Loucy (cell line): ENCODE measurements around the gene CTIF.

ENCODE experiments used
- H2AFZ ChIP-seq: fragments of 200-600 bp; sonication (generic); 2 replicates; pipeline ENCODE4 v1.6.0; 2016; ENCODE audit warnings: antibody characterized with exemption, mild to moderate bottlenecking, low read length, moderate library complexity
- H3F3A ChIP-seq: fragments of 200-600 bp; 2 replicates; pipeline ENCODE4 v1.6.0; 2016; ENCODE audit warnings: antibody characterized with exemption, low read depth, mild to moderate bottlenecking
- H3K27me3 ChIP-seq: fragments of 200-600 bp; sonication (generic); 2 replicates; pipeline ENCODE4 v1.6.1; 2014; ENCODE audit warnings: low read length, mild to moderate bottlenecking; ENCODE audit not compliant: insufficient read depth, poor library complexity, severe bottlenecking
- H3K36me3 ChIP-seq: fragments of 200-600 bp; sonication (generic); 2 replicates; pipeline ENCODE4 v1.6.1; 2016; ENCODE audit warnings: low read length; ENCODE audit not compliant: insufficient read depth
- H3K4me1 ChIP-seq: fragments of 200-600 bp; sonication (generic); 2 replicates; pipeline ENCODE4 v1.5.1; 2014; ENCODE audit warnings: low read length, mild to moderate bottlenecking; ENCODE audit not compliant: insufficient read depth, poor library complexity, severe bottlenecking
- H3K4me2 ChIP-seq: fragments of 200-600 bp; sonication (generic); 2 replicates; pipeline ENCODE4 v1.6.0; 2014; ENCODE audit warnings: antibody characterized with exemption, low read length, low read depth, mild to moderate bottlenecking; ENCODE audit not compliant: poor library complexity, severe bottlenecking
- H3K4me3 ChIP-seq: fragments of 200-600 bp; sonication (generic); 2 replicates; pipeline ENCODE4 v1.5.1; 2014; ENCODE audit warnings: low read length, mild to moderate bottlenecking, mixed read lengths; ENCODE audit not compliant: poor library complexity, severe bottlenecking
- H3K79me2 ChIP-seq: fragments of 200-600 bp; sonication (generic); 2 replicates; pipeline ENCODE4 v1.6.1; 2014; ENCODE audit warnings: low read length; ENCODE audit not compliant: insufficient read depth
- H3K9ac ChIP-seq: fragments of 200-600 bp; sonication (generic); 2 replicates; pipeline ENCODE4 v1.6.0; 2014; ENCODE audit warnings: mild to moderate bottlenecking, low read depth, low read length, moderate library complexity; ENCODE audit not compliant: poor library complexity, severe bottlenecking
- H3K9me2 ChIP-seq: fragments of 200-600 bp; sonication (generic); replicated peaks from 2 replicates; pipeline ENCODE4 v1.6.1; 2016; ENCODE audit warnings: low read depth, low read length, mixed read lengths
- H3K9me3 ChIP-seq: fragments of 200-600 bp; sonication (generic); 2 replicates; pipeline ENCODE4 v1.6.1; 2014; ENCODE audit warnings: mild to moderate bottlenecking, antibody characterized with exemption, low read length, low read depth; ENCODE audit not compliant: insufficient read depth
- H4K20me1 ChIP-seq: fragments of 200-600 bp; sonication (generic); 2 replicates; pipeline ENCODE4 v1.6.0; 2014; ENCODE audit warnings: antibody characterized with exemption, low read length, mild to moderate bottlenecking; ENCODE audit not compliant: insufficient read depth, poor library complexity, severe bottlenecking
- CTCF ChIP-seq: fragments of 200-600 bp; sonication (generic); conservative IDR thresholded peaks from 2 replicates; pipeline ENCODE4 v1.5.1; 2014; ENCODE audit warnings: mild to moderate bottlenecking, antibody characterized with exemption, low read length
- EZH2phosphoT487 ChIP-seq: fragments of 200-600 bp; IDR thresholded peaks from 2 replicates; pipeline ENCODE4 v1.6.1; 2018; ENCODE audit warnings: antibody characterized with exemption, mild to moderate bottlenecking, moderate library complexity, borderline replicate concordance

Gene CTIF

GRCh38 chr18:48776156-48776555 lies 237.3 kb downstream of the CTIF start:
- Histone ChIP-seq H3K4me2 (no peak overlapping the region), H3K27me3 (no peaks in the 10 kb centered on the region), H3K79me2 (no peaks in the 10 kb centered on the region), H2AFZ (no peak overlapping the region), H3K9me3 (no peaks in the 10 kb centered on the region), H4K20me1 (no peaks in the 10 kb centered on the region), H3K9me2 (no peaks in the 10 kb centered on the region), H3K4me3 (no peak overlapping the region), H3F3A (no peaks in the 10 kb centered on the region), H3K4me1 (peaks cover 23% of the 10 kb centered on the region), H3K9ac (no peak overlapping the region), H3K36me3 (no peaks in the 10 kb centered on the region)
- TF ChIP-seq EZH2phosphoT487 = no peak
- no peak for TF ChIP-seq CTCF

GRCh38 chr18:48776641-48777025 lies 237.8 kb downstream of the CTIF start:
- peaks cover 19% of the 10 kb centered on the region for H3K4me1 ChIP-seq
- no peak overlapping the region for H3K4me3 ChIP-seq
- H2AFZ ChIP-seq = no peak overlapping the region
- no peaks in the 10 kb centered on the region for H3F3A ChIP-seq
- H3K9me3 ChIP-seq = no peaks in the 10 kb centered on the region
- no peaks in the 10 kb centered on the region for H3K9me2 ChIP-seq
- no peak overlapping the region for H3K9ac ChIP-seq
- TF ChIP-seq EZH2phosphoT487 (no peak), CTCF (no peak)
- no peak overlapping the region for H3K4me2 ChIP-seq
- no peaks in the 10 kb centered on the region for H3K27me3 ChIP-seq
- no peaks in the 10 kb centered on the region for H4K20me1 ChIP-seq
- no peaks in the 10 kb centered on the region for H3K36me3 ChIP-seq
- H3K79me2 ChIP-seq = no peaks in the 10 kb centered on the region

GRCh38 chr18:48777026-48777743 lies 238.4 kb downstream of the CTIF start:
- peaks cover 18% of the 10 kb centered on the region for H3K4me1 ChIP-seq

More at GRCh38 chr18:48777026-48777743, 238.4 kb downstream of the CTIF start:
- Histone ChIP-seq H3K9ac (no peak overlapping the region), H3K4me3 (no peak overlapping the region), H3K36me3 (no peaks in the 10 kb centered on the region), H4K20me1 (no peaks in the 10 kb centered on the region), H3K79me2 (no peaks in the 10 kb centered on the region), H3K9me3 (no peaks in the 10 kb centered on the region), H3K4me2 (no peak overlapping the region), H3K27me3 (no peaks in the 10 kb centered on the region), H3F3A (no peaks in the 10 kb centered on the region), H2AFZ (no peak overlapping the region), H3K9me2 (no peaks in the 10 kb centered on the region)
- TF ChIP-seq CTCF = peak; percentile 93
- no peak for TF ChIP-seq EZH2phosphoT487
